GM18519 (cell line): Measurements from ENCODE around the gene NBDY.
"Not testable (repeated sequence)": the region's sequence is repeated elsewhere in the genome, so short reads cannot be mapped to it uniquely, and the experiment has no call there.

Experiments used
- ATAC-seq: cut with Tn5 transposase; IDR thresholded peaks from one replicate; pipeline ENCODE4 v1.9.1; 2021; ENCODE audit warnings: mild to moderate bottlenecking, moderate library complexity; ENCODE audit not compliant: unreplicated experiment, low FRiP score

NBDY gene, protein sequence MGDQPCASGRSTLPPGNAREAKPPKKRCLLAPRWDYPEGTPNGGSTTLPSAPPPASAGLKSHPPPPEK

GRCh38 chrX:56729152-56729850 is at the start of gene NBDY:
NBDY (plus strand) TSS chrX:56729243; CDS start chrX:56729354, 111 bp downstream.
- no peak for ATAC-seq

DNA sequence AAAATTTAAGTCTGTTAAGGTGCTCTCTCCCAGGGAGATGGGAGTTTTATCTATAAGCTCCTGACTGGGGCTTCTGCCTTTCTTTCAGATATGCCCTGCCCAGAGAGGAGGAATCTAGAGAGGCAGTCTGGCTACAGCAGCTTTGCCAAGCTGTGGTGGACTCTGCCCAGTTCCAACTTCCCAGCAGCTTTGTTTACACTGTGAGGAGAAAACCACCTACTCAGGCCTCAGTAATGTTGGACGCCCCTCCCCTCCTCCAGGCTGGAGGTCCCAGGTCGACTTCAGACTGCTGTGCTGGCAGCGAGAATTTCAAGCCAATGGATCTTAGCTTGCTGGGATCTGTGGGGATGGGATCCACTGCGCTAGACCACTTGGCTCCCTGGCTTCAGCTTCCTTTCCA is 24.5 kb upstream of the NBDY start:
- not testable (repeated sequence) for ATAC-seq

GRCh38 chrX:56726605-56727004 is 2.4 kb upstream of the NBDY start:
- ATAC-seq, result peak; percentile 50

DNA sequence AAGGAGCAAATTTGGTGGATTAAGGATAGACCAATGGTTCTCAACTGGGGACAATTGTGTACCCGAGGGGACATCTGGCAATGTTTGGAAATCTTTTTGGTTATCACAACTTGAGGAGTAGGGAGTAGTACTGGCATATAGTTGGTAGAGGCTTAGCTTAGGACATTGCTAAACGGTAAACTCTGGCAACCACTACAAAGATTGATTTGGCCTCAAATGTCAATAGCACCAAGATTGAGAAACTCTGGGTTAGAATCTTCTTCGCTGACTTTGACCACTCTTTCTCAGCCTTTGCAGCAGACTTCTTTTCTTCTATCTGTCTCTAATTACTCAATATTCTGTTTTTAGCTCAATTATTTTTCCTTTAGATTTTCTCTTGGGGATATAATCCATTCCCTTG is 1.5 kb upstream of the NBDY start:
- no peak for ATAC-seq

DNA sequence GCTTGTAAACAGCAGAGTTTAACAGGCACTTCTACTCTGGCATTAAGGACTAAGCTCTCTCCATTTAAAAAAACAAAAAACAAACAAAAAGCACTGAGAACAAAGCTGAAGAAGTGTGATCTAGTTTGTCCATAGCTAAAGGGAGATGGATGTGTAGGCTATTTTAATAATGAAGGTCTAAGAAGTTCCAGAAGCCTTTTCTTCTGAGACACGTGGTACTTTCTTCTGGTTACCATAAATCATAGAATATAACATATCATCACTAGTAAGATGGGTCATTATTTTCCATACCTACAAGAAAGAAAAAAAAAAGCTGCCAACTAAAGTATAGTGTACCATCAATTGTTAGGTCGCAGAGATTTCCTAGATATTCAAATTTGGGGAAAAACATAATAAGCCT is 722 bp upstream of the NBDY start:
- ATAC-seq, result no peak

GRCh38 chrX:56728752-56729151 is 291 bp upstream of the NBDY start:
- no peak for ATAC-seq

DNA sequence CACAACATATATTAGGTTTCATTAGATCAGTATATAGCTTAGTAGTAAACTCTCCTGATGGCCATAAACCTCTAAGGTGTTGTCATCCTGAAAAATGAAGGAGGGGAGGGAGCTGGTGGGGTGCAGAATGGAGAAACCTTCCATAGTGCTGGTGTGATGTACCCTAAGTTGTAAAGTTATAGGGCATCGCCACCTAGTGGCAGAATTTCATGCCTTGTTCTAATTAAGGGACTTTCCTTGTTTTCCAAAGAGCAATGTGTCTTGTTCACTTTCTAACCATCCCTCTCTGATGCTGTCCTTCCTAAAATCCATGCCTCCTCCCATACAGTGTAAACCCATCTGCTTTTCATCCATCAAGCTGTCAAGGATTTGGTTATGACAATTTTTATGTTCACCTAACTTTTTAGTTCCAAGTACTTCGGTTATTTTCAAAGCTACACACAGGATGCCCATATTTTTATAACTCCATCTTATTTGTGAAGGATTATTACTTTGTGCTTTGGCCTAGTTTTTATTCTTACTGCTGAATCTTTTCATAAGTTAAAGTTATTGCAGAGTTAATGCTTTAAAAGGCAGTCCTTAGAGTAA is 4.5 kb downstream of the NBDY start:
- peak; percentile 59 for ATAC-seq

GRCh38 chrX:56736219-56736618 is 7.2 kb downstream of the NBDY start:
- ATAC-seq, result no peak

- no peak for ATAC-seq
These were observed 9.6 kb downstream of the NBDY start for GRCh38 chrX:56738670-56739069.

DNA sequence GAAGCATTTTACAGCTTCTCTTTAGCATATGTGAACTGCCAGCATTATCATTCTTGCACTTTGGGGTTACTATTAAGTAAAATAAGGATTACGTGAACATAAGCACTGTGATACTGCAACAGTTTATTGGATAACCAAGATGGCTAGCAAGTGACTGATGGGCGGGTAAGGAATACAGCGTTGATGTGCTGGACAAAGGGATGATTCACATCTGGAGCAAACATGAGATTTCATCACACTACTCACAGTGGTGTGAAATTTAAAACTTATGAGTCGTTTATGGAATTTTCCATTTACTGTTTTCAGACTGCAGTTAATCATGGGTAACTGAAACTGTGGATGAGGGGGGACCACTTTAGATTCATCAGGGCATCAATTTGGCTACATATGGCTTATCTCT is 16.0 kb downstream of the NBDY start:
- no peak for ATAC-seq

- ATAC-seq, result no peak
These were observed 18.0 kb downstream of the NBDY start for GRCh38 chrX:56746996-56747395.

GRCh38 chrX:56751071-56751470 is 22.0 kb downstream of the NBDY start:
- no peak for ATAC-seq

- peak; percentile 66 for ATAC-seq
These were observed 28.3 kb downstream of the NBDY start for GRCh38 chrX:56757327-56757726.

DNA sequence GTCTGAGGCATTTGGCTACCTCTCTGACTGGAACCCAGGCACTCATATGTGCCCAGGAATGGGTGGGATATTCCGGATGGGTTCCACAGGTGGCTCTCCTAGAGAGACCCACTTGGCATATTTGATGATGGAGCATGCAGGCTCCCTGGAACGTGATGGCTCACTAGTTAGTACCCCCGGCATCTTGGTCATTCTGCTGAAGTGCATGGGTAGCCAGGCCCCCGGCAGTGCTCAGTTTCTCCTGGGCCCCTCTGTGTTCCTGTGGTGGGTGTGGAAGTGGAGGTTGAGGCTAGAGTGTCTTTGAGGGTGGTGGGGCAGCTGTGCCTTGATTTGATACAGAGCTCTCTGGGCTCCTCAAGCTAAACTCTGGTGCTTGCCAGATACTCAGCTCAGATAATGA is 29.4 kb downstream of the NBDY start:
- no peak for ATAC-seq

- no peak for ATAC-seq
These were observed 30.8 kb downstream of the NBDY start for GRCh38 chrX:56759736-56760409.

DNA sequence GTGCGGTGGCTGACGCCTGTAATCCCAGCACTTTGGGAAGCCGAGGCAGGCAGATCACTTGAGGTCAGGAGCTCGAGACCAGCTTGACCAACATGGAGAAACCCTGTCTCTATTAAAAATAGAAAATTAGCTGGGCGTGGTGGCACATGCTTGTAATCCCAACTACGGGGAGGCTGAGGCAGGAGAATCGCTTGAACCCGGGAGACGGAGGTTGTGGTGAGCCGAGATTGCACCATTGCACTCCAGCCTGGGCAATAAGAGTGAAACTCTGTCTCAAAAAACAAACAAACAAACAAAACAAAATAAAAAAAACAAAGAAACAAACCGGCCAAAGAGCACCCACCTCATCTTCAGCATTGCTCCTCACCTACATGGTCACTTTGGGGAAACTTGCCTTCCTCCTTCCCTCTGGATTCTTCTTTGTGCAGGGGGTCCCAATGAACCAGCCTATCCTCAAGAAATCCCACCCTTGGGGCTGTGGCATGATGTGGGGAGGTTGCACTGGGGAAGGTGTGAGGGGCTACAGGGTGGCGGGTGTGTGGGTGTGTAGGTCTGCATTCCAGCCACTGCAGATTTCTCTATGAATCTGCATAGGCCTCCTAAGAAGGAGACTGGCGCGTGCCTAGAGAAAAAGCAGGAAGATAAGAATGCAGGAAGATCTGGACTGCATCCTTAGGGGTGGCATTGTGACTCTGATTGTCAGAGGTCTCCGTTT is 31.5 kb downstream of the NBDY start:
- not testable (repeated sequence) for ATAC-seq

DNA sequence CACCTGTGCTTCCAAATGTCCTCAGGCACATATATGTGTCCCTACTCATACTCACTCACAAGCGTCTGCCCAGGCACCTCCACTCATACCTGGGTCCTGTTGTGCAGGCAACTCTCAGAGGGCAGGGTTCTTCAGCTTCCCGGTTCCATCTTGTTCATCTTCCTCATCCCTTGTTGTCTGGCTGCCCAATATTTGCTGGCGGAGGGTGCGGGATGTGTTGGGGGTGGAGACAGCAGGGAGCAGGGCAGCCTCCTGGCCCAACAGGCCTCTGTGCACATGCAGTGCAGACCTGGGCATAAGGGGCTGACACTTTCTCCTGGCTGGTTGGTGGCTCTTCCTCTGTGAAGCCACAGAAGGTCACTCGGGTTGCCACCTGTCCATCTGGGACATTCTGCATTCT is 32.1 kb downstream of the NBDY start:
- ATAC-seq, result no peak

- peak; percentile 36 for ATAC-seq
These were observed 33.2 kb downstream of the NBDY start for GRCh38 chrX:56762220-56762619.

DNA sequence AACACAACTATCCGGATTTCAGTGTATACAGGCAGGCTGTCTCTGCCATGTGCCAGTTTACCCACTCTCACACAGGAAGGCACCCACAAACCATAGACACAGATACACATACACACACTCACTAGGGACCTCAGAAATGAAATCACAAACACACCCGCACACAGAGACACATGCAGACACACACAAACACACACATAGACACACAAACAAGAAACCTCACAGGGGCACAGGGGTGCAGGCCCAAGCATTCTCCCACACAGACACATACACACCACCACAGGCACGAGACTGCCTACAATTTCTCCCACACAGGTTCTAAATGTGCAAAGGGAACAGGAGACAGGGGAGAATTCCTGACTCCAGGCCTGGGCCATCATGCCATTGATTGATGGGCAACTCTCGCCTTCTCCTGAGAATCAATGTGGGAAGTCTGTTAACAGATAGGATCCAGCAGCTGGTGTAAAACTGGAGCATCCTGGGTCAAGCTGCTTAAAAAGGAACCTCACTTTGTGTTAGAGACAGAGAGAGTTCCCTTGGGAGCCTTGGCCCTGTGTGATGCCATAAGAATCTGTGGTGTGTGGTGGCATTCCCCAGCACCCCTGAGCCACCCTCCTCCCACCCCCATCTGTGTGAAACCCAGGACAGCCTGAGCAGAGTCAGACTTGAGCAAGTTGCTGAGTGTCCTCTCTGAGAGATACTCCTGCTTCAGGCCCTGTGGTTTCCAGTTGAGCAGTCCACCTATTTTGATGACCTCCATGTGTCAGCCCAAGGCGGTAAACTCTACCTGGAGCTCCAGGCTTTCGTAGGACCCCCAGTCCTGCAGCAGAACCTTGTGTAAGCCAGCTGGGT is 33.9 kb downstream of the NBDY start:
- no peak for ATAC-seq

DNA sequence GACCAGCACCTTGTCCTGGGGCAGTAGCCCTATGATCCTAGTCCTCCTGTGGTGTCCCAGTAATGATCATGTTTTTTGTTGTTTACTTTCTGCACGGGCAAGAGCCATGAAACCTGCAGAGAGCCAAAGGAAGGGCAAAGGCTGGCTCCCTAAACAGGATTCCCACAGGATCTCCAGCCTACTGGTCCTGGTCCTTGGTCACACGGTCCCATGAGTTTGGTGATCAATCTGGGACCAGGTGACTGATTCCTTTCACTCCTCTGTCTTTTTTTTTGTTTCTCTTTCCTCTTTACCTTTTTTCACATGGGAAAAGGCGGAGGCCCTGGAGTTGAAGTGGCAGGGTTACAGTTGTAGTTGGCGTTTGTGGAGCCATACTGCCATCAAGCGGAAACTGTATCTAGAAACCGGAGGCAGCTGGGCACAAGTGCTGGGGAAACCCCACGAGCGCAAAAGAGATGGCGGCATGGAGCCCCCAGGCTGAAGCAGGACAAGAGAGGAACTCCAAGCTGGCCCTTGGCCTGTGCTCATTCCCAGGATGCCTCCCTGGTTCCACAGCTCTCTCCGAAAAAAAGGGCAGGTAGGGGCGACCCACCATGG is 34.6 kb downstream of the NBDY start:
- no peak for ATAC-seq
